ENCODE measurements around the gene ABHD17C. TPM values are rescaled to one million over a fixed set of nuclear protein-coding genes. Genes with fewer than 3 reads are reported as not detected.
A peak's percentile ranks its signal among the peaks of the same experiment; 100 is the strongest.
"Not testable (repeated sequence)": the region's sequence is repeated elsewhere in the genome, so short reads cannot be mapped to it uniquely, and the experiment has no call there.

Gene ABHD17C
- 2.0 and 3.4 TPM in 2 replicates for total RNA-seq (2014; rRNA removed)
- polyA plus RNA-seq (2012) = 7.8 TPM

- peak; percentile 43 for DNase-seq (ENCODE audit: low read depth)
Observed at GRCh38 chr15:80695099-80695910, at the start of gene ABHD17C. TSS of gene ABHD17C (plus strand) at chr15:80695310. CDS start at chr15:80695430, 120 bp downstream.

GRCh38 chr15:80645494-80646065 is 49.5 kb upstream of the ABHD17C start:
- peak; percentile 30 for DNase-seq (ENCODE audit: low read depth)

GRCh38 chr15:80647424-80647823 is 47.7 kb upstream of the ABHD17C start:
- not testable (repeated sequence) for DNase-seq (ENCODE audit: low read depth)

- DNase-seq (ENCODE audit: low read depth) = no peak
Observed at GRCh38 chr15:80654299-80654698, 40.8 kb upstream of the ABHD17C start.

GRCh38 chr15:80659375-80659774 is 35.7 kb upstream of the ABHD17C start:
- DNase-seq (ENCODE audit: low read depth) = no peak

- DNase-seq (ENCODE audit: low read depth) = peak; percentile 57
Observed at GRCh38 chr15:80660119-80660518, 35.0 kb upstream of the ABHD17C start.

GRCh38 chr15:80662129-80662528 is 33.0 kb upstream of the ABHD17C start:
- no peak for DNase-seq (ENCODE audit: low read depth)

- no peak for DNase-seq (ENCODE audit: low read depth)
Observed at GRCh38 chr15:80662757-80663553, 32.2 kb upstream of the ABHD17C start.

GRCh38 chr15:80665151-80665550 is 30.0 kb upstream of the ABHD17C start:
- no peak for DNase-seq (ENCODE audit: low read depth)

- no peak for DNase-seq (ENCODE audit: low read depth)
Observed at GRCh38 chr15:80667936-80668335, 27.2 kb upstream of the ABHD17C start.

GRCh38 chr15:80668546-80669236 is 26.4 kb upstream of the ABHD17C start:
- DNase-seq (ENCODE audit: low read depth) = no peak

- peak; percentile 85 for DNase-seq (ENCODE audit: low read depth)
Observed at GRCh38 chr15:80669663-80670273, 25.3 kb upstream of the ABHD17C start.

- no peak for DNase-seq (ENCODE audit: low read depth)
Observed at GRCh38 chr15:80673561-80674244, 21.4 kb upstream of the ABHD17C start.

- DNase-seq (ENCODE audit: low read depth) = no peak
Observed at GRCh38 chr15:80674245-80674614, 20.9 kb upstream of the ABHD17C start.

GRCh38 chr15:80677041-80677440 is 18.1 kb upstream of the ABHD17C start:
- no peak for DNase-seq (ENCODE audit: low read depth)

GRCh38 chr15:80679167-80679803 is 15.8 kb upstream of the ABHD17C start:
- DNase-seq (ENCODE audit: low read depth) = no peak

- no peak for DNase-seq (ENCODE audit: low read depth)
Observed at GRCh38 chr15:80679804-80680175, 15.3 kb upstream of the ABHD17C start.

- no peak for DNase-seq (ENCODE audit: low read depth)
Observed at GRCh38 chr15:80682201-80682600, 12.9 kb upstream of the ABHD17C start.

GRCh38 chr15:80684697-80685096 is 10.4 kb upstream of the ABHD17C start:
- DNase-seq (ENCODE audit: low read depth) = no peak

GRCh38 chr15:80685628-80686027 is 9.5 kb upstream of the ABHD17C start:
- no peak for DNase-seq (ENCODE audit: low read depth)
